Measurements from ENCODE around the gene IL12RB2.

GRCh38 chr1:67269061-67269460 lies 38.6 kb upstream of the IL12RB2 start:
- TF ChIP-seq CTCF (conservative IDR thresholded peaks at IDR 0.05 in 1 of 2, IDR thresholded peaks at IDR 0.05 in 1 of 2; ENCODE audit: low read depth in 1 of 2, low read length in 2 of 2), result no peak
- no peak for TF ChIP-seq EZH2 (IDR thresholded peaks at IDR 0.05; ENCODE audit: low read length, missing control alignments)
